ENCODE measurements around the gene CUEDC1.

CUEDC1 gene

DNA sequence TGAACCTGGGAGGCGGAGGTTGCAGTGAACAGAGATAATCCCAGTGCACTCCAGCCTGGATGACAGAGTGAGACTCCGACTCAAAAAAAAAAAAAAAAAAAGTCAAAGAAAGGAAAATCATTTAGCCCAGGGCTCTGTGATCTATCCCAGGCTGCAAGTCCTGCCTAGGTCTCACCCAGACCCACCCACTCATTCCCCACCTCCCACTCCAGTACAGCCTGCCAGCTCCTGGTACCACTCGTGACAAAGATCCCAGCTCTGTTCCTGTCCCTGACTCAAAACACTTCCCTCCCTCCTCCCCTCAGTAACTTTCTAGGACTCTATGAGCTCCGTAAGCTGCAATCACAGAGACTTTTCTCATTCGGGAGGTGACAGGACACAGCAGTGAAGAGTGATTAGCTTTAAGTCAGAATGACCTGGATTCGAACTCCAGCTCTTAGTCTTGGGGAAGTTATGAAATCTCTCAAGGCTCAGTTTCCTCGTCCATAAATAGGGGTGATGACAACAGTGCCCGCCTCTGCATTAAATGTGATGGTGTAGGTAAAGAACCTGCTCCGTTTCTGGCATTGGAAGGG is 77.3 kb downstream of the CUEDC1 start:
- DNase-seq (ENCODE audit: low read depth in 1 of 2, low spot score in 1 of 2), result no peak

DNA sequence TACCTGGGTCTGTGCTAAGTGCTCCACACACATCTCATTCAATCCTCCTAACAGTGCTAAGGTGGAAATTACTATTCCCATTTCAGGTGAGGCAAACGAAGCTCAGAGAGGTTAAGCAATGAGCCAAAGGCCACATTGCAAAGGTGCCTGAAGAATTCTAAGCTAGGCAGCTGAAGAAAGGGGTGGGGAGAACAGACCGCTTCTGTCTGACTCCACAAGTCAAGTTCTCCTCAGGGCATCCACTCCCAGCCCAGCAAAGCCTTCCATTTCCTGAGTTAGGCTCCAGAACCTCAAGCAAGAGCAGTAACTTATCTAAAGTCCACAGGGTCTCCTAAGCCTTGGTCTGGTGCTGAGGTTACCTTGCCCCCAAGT is 78.4 kb downstream of the CUEDC1 start:
- DNase-seq (ENCODE audit: low read depth in 1 of 2, low spot score in 1 of 2), result no peak

DNA sequence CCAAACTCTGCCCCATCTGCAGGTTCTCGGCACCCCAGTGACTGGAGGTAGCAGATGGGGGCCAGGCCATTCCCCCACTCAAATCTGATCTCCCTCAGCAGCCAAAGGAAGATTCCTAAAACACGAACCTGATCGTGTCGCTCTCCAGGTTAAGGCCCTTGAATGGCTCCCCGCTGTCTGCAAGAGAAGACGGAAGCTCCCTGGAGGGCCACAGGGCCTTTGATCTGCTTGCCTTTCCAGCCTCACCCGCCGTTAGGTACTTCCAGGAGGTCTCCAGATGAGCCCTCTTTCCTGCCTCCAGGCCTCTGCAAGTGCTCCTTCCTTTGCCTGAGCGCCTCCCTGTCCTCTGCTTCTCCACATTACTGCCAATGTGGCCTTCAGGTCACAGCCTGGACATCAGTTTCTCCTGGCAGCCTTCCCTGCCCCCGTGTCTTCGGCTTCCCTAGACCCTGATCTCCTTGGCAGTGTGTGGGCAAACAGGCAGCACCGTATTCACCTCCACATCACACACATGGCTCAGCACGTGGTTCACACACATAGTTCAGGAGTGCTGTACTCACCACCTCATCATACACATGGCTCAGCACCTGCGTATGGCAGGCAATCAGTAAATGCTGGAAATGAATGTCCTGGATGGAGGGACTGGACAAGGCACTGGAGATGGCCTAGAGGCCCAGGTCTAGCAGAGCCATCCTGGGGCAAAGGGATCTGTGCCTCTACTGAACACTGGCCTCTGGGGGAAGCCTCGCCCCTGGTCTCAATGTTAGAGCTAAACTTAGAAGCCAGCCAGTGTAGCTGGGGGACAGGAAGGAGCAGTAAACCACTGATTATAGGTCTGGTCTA is 79.0 kb downstream of the CUEDC1 start:
- DNase-seq (ENCODE audit: low read depth in 1 of 2, low spot score in 1 of 2), result no peak

DNA sequence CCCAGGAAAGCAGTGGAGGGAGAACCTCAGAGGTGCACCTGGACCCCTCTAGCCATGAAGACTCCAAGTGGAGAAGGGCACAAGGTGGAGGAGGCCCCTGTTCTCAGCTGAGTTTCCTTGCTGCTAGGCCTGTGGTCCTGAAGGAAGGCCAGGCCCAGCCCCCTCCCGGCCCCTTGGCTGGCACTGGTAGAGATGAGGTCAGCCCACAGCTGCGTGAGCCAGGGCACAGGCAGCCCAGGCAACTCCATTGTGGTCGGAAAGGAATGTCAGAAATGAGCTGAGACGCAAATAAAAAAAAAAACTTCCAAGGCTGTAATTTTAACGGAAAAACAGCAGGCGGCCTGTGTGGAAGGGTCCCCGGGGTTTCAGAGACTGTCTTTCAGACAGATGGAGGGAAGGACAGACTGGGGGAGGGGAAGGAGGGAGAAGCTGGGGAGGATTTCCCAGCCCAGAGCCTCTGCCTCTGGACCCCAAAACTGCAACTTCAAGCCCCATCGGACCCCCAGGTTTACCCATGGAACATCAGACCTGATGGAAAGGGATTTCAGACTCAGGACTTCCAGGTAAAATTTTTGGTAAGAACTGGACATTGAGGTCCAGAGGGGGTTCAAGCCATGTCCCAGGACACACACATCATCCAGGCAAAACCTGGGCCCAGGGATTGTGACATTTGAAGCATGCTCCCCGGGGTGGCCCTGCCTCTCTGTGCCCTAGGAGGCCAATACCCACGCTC is 79.8 kb downstream of the CUEDC1 start:
- DNase-seq (ENCODE audit: low read depth in 1 of 2, low spot score in 1 of 2), result no peak

DNA sequence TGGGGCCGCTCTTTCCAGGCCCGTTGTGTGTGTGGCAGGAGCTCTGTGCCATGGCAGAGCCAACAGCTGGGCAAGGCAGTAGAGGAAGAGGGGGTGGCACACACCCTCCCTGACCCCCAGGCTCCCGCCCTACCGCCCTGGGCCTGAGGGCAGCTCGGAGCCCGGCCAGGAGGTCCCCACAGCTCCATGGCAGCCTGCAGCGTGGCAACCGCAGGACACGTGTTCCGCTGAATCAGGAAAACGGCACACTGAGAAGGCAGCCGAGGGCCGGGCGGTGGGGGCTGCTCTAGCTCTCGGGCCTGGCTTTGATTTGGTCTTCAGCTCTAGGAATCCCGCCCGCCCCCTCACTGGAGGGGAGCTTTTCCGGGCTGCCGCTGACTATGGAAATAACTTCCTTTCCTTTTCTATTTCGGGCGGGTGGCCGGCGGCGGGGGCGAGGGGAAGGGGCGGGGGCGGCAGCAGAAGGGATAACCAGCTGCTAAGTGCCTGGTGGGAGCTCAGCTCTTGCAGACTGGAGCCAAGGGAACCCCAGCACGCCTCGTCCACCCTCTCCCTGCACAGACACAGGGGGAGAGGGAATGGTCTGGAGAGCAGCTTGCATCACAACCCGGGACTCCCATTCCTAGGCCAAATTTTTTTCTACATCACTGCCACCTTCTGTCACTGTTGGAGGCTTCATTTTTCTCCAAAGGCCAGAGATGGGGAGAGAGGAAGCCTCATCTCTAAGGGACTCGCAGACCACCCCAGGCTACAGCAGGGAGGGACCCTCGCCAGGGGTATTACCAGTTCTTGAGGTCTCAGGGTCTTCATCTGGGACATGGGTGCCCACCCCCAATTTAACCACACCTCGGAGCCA is 80.5 kb downstream of the CUEDC1 start:
- no peak for DNase-seq (ENCODE audit: low read depth in 1 of 2, low spot score in 1 of 2)

DNA sequence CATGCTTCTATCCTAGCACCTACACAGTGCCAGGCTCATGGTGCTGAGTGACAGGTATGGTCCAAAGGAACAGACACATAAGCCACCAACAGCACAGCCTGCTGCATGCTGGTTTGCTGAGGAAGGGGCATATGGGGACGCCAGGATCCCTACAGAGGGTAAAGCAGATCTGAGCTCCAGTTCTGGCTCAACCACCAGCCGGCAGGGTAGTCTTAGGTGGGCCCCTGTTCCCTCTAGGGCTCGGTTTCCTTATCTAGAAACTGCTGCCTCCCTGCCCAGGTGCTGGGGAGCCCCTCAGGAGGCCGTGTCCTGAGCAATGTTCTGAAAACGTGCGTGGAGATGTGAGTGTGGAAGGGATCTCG is 81.2 kb downstream of the CUEDC1 start:
- DNase-seq (ENCODE audit: low read depth in 1 of 2, low spot score in 1 of 2), result no peak

DNA sequence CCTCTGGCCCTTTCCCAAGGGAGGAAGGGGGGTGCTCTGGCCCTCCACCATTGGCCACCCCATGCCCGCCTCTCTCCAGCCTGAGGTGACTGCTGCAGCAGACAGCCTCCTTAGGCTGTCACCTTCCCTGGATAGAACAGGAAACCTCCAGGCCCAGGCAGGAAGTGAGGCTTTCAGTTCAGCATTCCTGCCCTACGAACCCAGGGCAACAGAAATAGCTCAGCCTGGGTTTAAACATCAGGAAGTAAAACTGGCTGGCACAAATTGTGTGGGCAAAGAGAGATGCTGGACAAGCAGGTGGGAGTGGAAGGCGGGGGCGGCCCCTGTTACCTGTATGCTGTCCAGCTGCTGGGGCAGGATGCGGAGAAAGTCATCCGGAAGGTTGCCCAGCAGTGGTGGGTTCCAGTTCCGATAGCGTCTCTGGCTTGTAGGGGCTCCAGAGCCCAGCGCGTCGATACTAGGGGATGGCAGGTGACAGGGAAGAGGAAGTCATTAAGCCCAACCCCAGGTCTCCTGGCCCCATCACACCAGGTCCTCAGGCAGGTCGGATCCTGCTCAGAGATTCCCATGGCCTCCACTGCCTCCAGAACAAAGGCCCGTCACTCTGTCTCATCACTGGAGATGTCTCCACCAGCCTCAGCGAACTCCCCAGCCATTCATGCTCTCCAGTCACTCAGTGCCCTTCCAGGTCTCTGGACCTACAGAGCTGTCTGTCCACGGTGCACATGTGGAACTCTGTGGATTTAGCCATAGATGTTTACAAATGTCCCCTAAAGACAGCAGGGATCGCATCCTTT is 81.8 kb downstream of the CUEDC1 start:
- no peak for DNase-seq (ENCODE audit: low read depth in 1 of 2, low spot score in 1 of 2)

DNA sequence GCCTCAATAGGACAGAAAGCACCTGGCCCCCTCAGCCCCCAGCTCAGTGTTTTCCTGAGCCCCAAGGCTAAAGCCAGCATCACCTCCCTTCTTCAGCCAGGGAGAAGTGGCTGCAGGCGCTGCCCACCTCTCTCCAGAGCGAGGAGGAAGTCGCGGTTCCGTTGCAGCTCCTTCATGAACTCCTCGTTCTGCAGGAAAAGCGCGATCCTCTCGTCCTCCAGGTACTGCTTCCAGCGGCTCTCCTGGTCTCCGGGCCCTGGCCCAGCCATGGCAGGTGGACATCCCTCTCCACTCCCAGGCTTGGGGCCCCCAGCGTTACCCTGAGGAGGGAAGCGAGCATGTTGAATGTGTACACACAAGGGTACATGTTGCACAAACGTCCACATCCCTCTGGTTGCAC is 82.7 kb downstream of the CUEDC1 start:
- no peak for DNase-seq (ENCODE audit: low read depth in 1 of 2, low spot score in 1 of 2)

DNA sequence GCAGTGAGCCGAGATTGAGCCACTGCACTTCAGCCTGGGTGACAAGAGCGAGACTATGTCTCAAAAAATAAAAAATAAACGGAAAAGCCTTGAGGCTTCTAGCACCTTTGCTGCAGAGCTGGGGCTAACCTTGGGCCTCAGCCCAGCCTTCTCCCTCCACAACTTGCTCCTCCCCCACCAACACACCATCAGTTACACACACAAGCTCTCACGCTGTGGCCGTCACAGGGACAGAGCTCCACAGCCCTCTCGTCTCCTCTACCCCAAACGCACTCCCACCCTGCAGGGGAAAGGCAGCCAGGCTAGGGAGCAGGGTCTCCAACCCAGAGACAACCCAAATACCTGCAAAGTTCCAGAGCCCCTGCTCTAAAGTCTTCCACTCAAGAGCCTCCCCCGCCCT is 83.3 kb downstream of the CUEDC1 start:
- DNase-seq (ENCODE audit: low read depth in 1 of 2, low spot score in 1 of 2), result no peak

DNA sequence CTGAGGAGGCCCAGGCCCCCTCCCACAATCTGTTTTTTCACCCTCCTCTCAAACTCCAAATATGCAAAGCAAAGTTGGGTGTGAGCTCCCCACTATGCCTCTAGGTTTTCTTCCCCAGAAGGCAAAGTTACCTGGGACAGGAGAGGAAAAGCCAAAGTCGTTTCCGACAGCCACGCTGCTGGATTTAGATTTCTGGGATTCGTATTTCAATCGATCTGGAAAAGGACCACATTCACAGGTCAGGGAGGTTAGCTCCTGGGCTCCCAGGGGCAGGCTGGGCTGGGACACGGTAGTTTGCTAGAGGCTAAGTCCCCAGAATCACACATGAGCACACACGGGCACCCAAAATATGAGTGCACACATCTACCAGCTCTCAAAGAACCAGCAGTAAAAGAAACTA is 84.1 kb downstream of the CUEDC1 start:
- no peak for DNase-seq (ENCODE audit: low read depth in 1 of 2, low spot score in 1 of 2)

DNA sequence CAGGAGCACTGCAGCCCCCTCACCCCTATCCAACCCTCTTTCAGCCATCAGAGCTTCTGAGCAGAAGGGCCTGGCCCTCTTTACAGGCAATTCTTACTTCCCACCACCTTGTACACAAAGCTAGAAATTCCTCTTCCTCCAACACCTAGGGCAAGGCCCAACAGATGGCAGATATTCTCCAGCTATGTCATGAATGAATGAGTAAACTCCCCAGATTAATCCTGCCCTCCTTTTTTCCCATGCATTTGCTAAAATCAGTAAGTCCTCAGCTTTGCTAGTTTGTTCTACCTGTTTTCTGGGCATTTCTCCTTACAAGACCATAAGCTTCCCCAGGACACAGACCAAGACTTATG is 85.0 kb downstream of the CUEDC1 start:
- no peak for DNase-seq (ENCODE audit: low read depth in 1 of 2, low spot score in 1 of 2)

DNA sequence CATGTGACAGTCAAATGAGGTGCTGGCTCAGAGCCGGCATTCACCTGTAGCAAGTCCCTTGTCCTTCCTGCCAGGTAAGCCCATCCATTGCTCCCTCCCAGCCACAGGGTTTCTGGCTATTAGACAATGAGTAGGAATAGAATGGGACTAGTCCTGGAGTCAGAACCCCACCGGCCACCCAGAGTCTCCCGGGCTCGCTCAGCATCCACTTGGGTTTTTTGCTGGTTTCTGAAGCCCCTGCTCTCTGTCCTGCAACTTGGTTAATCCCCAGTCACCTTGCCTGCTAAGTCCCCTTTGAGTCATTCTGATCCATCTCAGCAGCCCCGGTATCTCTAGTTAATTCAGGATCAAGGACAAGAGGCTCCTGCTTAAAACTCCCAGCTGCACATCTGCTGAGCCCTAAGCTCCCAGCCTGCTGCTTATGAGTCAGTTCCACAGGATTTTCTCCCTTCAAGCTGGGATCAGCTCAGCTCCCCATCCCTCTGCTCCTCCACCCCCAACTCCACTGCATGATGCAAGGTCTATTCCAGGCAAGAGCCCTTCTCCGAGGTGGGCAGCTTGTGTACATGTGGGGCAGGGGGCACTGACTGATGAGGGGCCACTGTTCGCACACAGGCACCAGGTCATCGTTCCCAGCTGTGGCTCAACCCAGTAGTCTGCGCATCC is 85.5 kb downstream of the CUEDC1 start:
- DNase-seq (ENCODE audit: low read depth in 1 of 2, low spot score in 1 of 2), result no peak

DNA sequence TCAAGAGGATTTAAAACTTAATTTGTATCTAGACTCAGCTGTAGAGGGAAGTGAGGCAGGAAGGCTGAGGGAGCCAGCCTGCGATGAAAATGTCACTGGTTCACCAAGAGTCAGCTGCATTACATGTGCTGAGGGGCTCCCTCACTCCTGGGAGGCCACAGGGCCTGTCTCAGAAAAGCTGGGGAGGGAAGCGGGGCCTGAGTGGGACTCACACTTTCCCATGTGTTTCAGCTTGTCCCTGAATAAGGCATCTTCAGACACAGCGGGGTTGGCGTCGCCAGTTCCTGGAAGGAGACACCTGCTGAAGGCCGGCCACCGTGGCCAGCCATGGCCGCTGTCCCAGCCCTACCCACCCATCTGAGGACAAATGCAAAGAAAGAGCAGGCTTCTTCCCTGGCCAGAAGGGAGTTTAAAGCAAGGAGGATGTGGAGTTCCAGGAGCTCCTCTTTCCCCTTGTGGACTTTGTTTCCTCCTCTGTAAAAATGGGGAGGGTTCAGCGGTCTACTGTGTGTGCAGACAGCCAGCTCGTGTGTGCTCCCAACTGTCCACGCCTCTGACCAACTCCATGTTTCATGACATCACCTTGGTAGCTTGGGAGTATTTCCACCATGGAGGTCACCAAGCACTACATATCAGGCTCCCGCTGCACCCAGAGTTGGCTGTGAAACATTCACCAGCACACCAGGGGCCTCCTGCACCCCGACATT is 86.1 kb downstream of the CUEDC1 start:
- no peak for DNase-seq (ENCODE audit: low read depth in 1 of 2, low spot score in 1 of 2)

DNA sequence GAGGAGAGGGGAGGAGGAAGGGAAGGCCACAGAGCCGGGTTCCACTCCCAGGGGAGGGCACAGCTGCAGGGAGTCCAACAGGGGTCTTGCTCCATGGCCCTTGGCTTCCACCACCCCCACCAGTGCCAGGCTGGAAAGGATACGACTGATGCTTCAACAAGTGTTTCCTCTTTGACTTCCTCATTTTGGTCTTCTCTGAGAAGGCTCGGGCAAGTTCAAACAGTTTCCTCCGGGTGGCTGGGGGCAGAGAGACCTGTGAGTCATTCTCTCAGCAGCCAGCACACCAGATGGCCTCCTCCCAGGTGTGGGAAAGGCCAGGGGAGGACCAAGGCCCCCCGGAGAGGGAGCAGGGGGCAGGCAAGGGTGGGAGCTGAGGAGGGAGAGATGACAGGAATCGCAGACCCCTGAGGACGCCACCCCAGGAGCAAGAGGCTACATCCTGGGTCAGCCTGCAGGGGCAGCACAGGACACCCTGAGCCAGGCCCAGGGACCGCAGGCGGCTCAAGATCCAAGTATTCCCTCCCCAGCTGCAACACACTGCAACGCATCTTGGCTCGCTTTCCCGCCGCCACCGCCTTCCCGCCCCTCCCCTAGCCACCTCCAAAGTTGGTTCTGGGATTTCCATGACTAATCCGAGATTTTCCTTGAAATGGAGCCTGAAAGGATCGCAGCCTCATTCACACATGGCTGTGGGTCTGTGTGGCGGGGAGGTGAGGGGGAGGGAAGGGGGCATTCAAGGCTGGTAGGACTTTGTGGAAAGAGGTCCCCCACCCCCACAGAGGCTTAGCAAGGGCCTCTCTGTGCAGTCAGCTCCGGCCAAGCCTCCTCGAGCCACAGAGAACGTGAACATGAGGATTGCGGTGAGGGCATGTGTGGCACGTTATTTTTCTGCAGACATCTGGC is 87.0 kb downstream of the CUEDC1 start:
- no peak for DNase-seq (ENCODE audit: low read depth in 1 of 2, low spot score in 1 of 2)

DNA sequence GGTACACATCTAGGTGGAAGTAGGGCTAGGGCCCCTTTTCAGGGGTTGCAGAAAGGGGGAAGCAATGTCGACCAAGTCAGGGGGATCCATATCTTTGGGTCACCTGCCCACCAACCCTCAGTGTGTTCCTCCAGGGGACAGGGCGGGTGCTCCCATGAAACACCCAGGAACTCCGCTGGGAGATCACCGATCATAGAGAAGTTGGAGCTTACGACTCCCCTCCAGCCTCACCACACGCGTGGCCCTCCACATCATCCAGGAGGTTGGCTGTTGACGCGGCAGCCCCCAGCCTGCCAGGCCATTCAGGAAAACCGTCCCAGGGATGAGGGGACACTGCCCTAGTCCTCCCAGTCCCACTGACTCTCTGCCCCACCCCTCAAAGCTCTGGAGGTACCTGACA is 88.1 kb downstream of the CUEDC1 start:
- no peak for DNase-seq (ENCODE audit: low read depth in 1 of 2, low spot score in 1 of 2)

DNA sequence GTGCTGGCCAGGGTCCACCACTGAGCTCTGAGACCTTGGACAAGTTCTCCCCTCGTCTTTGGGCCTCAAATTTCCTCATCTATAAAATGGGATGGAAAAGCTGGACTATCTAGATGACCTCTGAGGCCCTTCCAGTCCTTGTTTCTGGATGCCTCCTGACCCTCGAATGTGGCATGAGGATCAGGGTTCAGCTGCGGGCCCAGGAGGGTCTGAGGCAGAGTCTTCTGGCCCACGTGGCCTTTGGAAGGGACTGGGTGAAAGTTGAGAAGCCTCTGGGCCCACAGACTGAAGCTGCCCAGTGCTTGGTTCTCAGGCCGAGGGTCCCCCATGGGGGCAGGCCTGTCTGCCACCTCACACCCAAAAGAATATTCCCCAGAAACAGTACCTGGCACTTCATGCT is 88.5 kb downstream of the CUEDC1 start:
- DNase-seq (ENCODE audit: low read depth in 1 of 2, low spot score in 1 of 2), result no peak

DNA sequence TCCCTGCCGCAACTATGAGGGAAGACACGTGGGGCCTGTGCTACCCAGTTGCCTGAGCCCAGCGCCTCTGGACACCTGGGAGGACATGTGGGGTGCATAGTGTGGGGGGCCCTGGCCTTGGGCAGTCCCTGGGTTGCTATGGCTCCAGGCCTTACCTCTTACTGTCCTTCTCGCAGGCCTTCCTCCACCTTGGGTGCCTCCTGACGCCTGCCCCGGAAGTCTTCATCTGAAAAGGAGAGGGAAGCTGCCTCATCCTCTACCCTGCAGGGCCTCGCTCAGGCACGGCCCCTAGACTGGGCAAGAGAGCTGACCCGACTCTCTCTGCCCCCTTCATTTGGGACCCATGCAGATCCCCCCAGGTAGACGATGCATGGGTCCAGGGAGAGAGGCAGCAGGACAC is 88.9 kb downstream of the CUEDC1 start:
- no peak for DNase-seq (ENCODE audit: low read depth in 1 of 2, low spot score in 1 of 2)

DNA sequence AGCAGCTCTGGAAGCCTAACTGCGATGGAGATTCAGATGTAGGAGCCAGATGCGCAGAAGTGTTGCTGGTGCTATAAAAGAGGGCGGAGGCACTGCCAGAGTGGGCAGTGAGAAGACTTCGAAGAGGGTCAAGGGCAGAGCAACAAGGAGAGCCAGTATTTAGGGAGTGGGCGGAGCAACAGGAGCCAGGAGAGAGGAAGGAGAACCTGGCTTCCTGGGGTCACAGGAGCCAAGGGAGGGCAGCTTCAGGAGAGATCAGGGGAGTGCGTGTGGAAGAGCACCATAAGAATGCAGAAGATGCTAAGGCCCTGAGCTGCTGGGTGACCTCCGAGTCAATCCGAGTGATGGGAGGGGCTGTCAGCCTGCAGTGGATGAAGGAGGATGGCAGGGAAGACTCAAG is 90.9 kb downstream of the CUEDC1 start:
- DNase-seq (ENCODE audit: low read depth in 1 of 2, low spot score in 1 of 2), result no peak
